Measurements from ENCODE around the gene FCRLA.
A peak's percentile ranks its signal among the peaks of the same experiment; 100 is the strongest.
"Not testable (repeated sequence)": the region's sequence is repeated elsewhere in the genome, so short reads cannot be mapped to it uniquely, and the experiment has no call there.

Gene FCRLA

DNA sequence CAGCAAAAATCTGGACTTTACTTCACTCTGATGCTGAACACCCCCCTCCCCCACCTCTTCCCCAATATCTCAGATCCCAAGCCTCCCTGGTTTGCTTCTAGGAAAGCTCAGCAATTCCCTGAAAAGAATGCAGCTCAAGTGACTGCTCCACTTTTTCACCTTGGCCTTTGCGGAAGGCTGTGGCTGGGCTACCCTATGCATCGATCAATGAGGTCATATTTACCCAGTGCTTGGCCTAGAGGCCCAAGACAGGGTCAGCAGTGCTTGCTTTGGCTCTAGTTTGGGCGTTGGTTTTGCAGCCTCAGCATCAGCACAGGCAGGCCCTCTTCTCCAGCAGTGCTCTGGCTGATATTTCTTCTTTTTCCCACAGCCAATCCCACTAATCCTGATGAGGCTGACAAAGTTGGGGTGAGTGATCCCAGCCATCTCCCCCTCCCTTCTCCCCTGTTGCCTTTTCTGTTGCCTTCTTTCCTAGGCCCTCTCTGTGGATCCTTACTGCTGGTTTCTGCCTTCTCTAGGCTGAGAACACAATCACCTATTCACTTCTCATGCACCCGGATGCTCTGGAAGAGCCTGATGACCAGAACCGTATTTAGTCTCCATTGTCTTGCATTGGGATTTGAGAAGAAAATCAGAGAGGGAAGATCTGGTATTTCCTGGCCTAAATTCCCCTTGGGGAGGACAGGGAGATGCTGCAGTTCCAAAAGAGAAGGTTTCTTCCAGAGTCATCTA is 29.9 kb upstream of the FCRLA start:
- no peak for TF ChIP-seq CTCF (IDR thresholded peaks at IDR 0.05; ENCODE audit: low read length, missing control alignments)
- no peak overlapping the region for H3K4me3 ChIP-seq (replicated peaks; ENCODE audit: low read depth, low read length)
- DNase-seq (ENCODE audit: low read depth): no peak

GRCh38 chr1:161678500-161678899 is 28.5 kb upstream of the FCRLA start:
- TF ChIP-seq CTCF (IDR thresholded peaks at IDR 0.05; ENCODE audit: low read length, missing control alignments): no peak
- H3K4me3 ChIP-seq (replicated peaks; ENCODE audit: low read depth, low read length): no peak overlapping the region
- no peak for DNase-seq (ENCODE audit: low read depth)

GRCh38 chr1:161681879-161682278 is 25.1 kb upstream of the FCRLA start:
- no peak overlapping the region for H3K4me3 ChIP-seq (replicated peaks; ENCODE audit: low read depth, low read length)
- no peak for TF ChIP-seq CTCF (IDR thresholded peaks at IDR 0.05; ENCODE audit: low read length, missing control alignments)
- peak; percentile 3 for DNase-seq (ENCODE audit: low read depth)

DNA sequence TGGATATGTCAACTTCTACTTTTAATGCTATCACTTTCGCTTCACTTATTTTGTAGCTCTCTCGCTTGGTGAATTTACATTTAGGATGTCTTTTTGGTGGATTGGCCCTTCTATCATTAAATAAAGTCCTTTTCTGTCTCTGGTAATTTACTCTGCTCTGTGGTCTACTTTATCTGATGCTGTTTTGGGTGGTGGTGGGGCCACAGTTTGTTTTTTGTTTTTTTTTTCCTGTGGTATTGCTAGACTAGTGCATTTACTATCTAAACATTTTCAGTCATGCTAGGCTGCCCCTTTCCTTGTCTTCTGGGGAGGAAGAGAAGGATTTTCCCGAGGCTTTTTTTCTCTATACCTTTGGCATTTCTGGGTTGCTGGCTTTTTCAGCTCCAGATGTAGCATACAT is 18.1 kb upstream of the FCRLA start:
- no peak for DNase-seq (ENCODE audit: low read depth)
- no peak overlapping the region for H3K4me3 ChIP-seq (replicated peaks; ENCODE audit: low read depth, low read length)
- no peak for TF ChIP-seq CTCF (IDR thresholded peaks at IDR 0.05; ENCODE audit: low read length, missing control alignments)

DNA sequence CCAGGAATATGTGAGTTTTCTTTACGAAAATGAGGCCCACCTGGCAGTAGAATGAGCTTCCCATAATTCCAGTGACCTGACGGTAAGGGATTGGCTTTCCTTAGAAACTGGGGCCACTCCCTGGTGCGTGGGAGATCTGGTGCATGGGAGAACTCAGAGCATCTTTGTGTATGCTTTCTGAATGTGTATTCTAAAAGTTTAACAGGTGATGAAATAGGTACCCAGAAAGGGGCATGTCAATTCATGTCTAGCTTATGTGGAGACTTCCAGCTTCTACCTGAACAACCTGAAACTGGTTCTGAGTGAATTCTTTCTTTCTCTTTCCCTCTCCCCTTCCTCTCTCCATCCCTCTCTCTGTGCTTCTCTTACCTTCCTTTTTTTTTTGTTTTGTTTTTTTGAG is 15.2 kb upstream of the FCRLA start:
- H3K4me3 ChIP-seq (replicated peaks; ENCODE audit: low read depth, low read length): no peak overlapping the region
- no peak for TF ChIP-seq CTCF (IDR thresholded peaks at IDR 0.05; ENCODE audit: low read length, missing control alignments)
- no peak for DNase-seq (ENCODE audit: low read depth)

DNA sequence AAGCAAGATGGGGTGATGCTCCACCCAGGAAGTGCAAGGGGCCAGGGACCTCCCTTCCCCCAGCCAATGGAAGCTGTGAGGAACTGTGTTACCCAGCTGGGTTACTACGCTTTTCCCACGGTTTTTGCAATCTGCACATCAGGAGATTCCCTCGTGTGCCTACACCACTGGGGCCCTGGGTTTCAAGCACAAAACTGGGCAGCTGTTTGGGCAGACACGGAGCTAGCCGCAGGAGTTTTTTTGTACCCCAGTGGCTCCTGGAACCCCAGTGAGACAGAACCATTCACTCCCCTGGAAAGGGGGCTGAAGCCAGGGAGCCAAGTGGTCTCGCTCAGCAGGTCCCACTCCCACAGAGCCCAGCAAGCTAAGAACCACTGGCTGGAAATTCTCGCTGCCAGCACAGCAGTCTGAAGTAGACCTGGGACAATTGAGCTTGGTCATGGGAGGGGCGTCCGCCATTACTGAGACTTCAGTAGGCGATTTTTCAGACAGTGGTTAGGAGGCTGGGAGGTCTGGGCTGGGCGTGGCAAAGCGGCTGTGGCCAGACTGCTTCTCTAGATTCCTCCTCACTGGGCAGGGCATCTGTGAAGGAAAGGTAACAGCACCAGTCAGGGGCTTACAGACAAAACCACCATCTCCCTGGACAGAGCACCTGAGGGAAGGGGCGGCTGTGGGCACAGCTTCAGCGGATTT is 13.9 kb upstream of the FCRLA start:
- not testable (repeated sequence) for H3K4me3 ChIP-seq (replicated peaks; ENCODE audit: low read depth, low read length); DNase-seq (ENCODE audit: low read depth)

GRCh38 chr1:161698302-161698701 is 8.7 kb upstream of the FCRLA start:
- DNase-seq (ENCODE audit: low read depth); H3K4me3 ChIP-seq (replicated peaks; ENCODE audit: low read depth, low read length): not testable (repeated sequence)

- DNase-seq (ENCODE audit: low read depth): no peak
- no peak overlapping the region for H3K4me3 ChIP-seq (replicated peaks; ENCODE audit: low read depth, low read length)
Measured at GRCh38 chr1:161702250-161702649, 4.8 kb upstream of the FCRLA start.

More at GRCh38 chr1:161702250-161702649, 4.8 kb upstream of the FCRLA start:
- TF ChIP-seq CTCF (IDR thresholded peaks at IDR 0.05; ENCODE audit: low read length, missing control alignments): no peak

Measured in fibroblast of pulmonary artery (primary cell).